ENCODE measurements around the gene DCAF4.

GRCh38 chr14:72898448-72898847, 27.8 kb upstream of the DCAF4 start:
- TF ChIP-seq USF2 (IDR thresholded peaks at IDR 0.05; ENCODE audit: borderline replicate concordance, low read depth, low read length) (no peak), FOSL2 (IDR thresholded peaks at IDR 0.05; ENCODE audit: borderline replicate concordance, low read depth) (no peak), TCF12 (IDR thresholded peaks at IDR 0.05) (no peak), RAD21 (IDR thresholded peaks at IDR 0.05; ENCODE audit: low read length) (no peak), TAF1 (IDR thresholded peaks at IDR 0.05; ENCODE audit: borderline replicate concordance, low read depth, low read length) (no peak), NRF1 (IDR thresholded peaks at IDR 0.05; ENCODE audit: low read depth, low read length) (no peak), EP300 (IDR thresholded peaks at IDR 0.05; ENCODE audit: borderline replicate concordance in 1 of 2, low read depth in 1 of 2, low read length in 1 of 2) (no peak), GABPA (IDR thresholded peaks at IDR 0.05; ENCODE audit: low read depth) (no peak), SMC3 (IDR thresholded peaks at IDR 0.05; ENCODE audit: low read depth, low read length) (no peak)
- TF ChIP-seq, protein P1, sequence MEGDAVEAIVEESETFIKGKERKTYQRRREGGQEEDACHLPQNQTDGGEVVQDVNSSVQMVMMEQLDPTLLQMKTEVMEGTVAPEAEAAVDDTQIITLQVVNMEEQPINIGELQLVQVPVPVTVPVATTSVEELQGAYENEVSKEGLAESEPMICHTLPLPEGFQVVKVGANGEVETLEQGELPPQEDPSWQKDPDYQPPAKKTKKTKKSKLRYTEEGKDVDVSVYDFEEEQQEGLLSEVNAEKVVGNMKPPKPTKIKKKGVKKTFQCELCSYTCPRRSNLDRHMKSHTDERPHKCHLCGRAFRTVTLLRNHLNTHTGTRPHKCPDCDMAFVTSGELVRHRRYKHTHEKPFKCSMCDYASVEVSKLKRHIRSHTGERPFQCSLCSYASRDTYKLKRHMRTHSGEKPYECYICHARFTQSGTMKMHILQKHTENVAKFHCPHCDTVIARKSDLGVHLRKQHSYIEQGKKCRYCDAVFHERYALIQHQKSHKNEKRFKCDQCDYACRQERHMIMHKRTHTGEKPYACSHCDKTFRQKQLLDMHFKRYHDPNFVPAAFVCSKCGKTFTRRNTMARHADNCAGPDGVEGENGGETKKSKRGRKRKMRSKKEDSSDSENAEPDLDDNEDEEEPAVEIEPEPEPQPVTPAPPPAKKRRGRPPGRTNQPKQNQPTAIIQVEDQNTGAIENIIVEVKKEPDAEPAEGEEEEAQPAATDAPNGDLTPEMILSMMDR (IDR thresholded peaks at IDR 0.05), result no peak
- TF ChIP-seq, protein P2, sequence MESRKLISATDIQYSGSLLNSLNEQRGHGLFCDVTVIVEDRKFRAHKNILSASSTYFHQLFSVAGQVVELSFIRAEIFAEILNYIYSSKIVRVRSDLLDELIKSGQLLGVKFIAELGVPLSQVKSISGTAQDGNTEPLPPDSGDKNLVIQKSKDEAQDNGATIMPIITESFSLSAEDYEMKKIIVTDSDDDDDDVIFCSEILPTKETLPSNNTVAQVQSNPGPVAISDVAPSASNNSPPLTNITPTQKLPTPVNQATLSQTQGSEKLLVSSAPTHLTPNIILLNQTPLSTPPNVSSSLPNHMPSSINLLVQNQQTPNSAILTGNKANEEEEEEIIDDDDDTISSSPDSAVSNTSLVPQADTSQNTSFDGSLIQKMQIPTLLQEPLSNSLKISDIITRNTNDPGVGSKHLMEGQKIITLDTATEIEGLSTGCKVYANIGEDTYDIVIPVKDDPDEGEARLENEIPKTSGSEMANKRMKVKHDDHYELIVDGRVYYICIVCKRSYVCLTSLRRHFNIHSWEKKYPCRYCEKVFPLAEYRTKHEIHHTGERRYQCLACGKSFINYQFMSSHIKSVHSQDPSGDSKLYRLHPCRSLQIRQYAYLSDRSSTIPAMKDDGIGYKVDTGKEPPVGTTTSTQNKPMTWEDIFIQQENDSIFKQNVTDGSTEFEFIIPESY (IDR thresholded peaks at IDR 0.05; ENCODE audit: borderline replicate concordance, low read depth), result no peak
- TF ChIP-seq, protein P3, sequence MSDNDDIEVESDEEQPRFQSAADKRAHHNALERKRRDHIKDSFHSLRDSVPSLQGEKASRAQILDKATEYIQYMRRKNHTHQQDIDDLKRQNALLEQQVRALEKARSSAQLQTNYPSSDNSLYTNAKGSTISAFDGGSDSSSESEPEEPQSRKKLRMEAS (IDR thresholded peaks at IDR 0.05; ENCODE audit: low read depth), result no peak
